HG03097 (cell line): ENCODE results near the gene CFLAR.
"Not testable (repeated sequence)": the region's sequence is repeated elsewhere in the genome, so short reads cannot be mapped to it uniquely, and the experiment has no call there.

Source experiments
- ATAC-seq: cut with Tn5 transposase; IDR thresholded peaks from one replicate; pipeline ENCODE4 v1.9.1; 2021; ENCODE audit not compliant: unreplicated experiment, low FRiP score

The CFLAR gene

GRCh38 chr2:201144101-201145051 lies 28.4 kb downstream of the CFLAR start:
- ATAC-seq = no peak

GRCh38 chr2:201148434-201148990 lies 32.5 kb downstream of the CFLAR start:
- no peak for ATAC-seq

- no peak for ATAC-seq
Measured at GRCh38 chr2:201149064-201149820, 33.3 kb downstream of the CFLAR start.

- ATAC-seq = not testable (repeated sequence)
Measured at GRCh38 chr2:201149821-201150165, 33.8 kb downstream of the CFLAR start.

GRCh38 chr2:201150454-201151020 lies 34.6 kb downstream of the CFLAR start:
- ATAC-seq = no peak

- ATAC-seq = peak; percentile 57
Measured at GRCh38 chr2:201151127-201151981, 35.4 kb downstream of the CFLAR start.

- ATAC-seq = no peak
Measured at GRCh38 chr2:201152517-201152916, 36.6 kb downstream of the CFLAR start.

GRCh38 chr2:201152999-201153815 lies 37.2 kb downstream of the CFLAR start:
- no peak for ATAC-seq

GRCh38 chr2:201154615-201155399 lies 38.8 kb downstream of the CFLAR start:
- no peak for ATAC-seq

GRCh38 chr2:201156036-201156435 lies 40.1 kb downstream of the CFLAR start:
- ATAC-seq = no peak

GRCh38 chr2:201156640-201157039 lies 40.7 kb downstream of the CFLAR start:
- no peak for ATAC-seq

- peak; percentile 24 for ATAC-seq
Measured at GRCh38 chr2:201157694-201158093, 41.7 kb downstream of the CFLAR start.

- ATAC-seq = peak; percentile 77
Measured at GRCh38 chr2:201158111-201158929, 42.4 kb downstream of the CFLAR start.

GRCh38 chr2:201164166-201164565 lies 48.2 kb downstream of the CFLAR start:
- no peak for ATAC-seq

GRCh38 chr2:201167546-201167945 lies 51.6 kb downstream of the CFLAR start:
- no peak for ATAC-seq

GRCh38 chr2:201168496-201168895 lies 52.5 kb downstream of the CFLAR start:
- ATAC-seq = not testable (repeated sequence)

- ATAC-seq = no peak
Measured at GRCh38 chr2:201171259-201171814, 55.4 kb downstream of the CFLAR start.
